ENCODE measurements around the gene PTBP3.
"Not testable (repeated sequence)": the region's sequence is repeated elsewhere in the genome, so short reads cannot be mapped to it uniquely, and the experiment has no call there.

PTBP3 gene

GRCh38 chr9:112190320-112190719 is 143.1 kb downstream of the PTBP3 start:
- DNase-seq: not testable (repeated sequence)

GRCh38 chr9:112188884-112189283 is 144.5 kb downstream of the PTBP3 start:
- DNase-seq: no peak

- DNase-seq: no peak
Observed at GRCh38 chr9:112187404-112187803, 146.0 kb downstream of the PTBP3 start.

- DNase-seq: no peak
Observed at GRCh38 chr9:112186695-112187094, 146.7 kb downstream of the PTBP3 start.

GRCh38 chr9:112184946-112185345 is 148.5 kb downstream of the PTBP3 start:
- DNase-seq: no peak

GRCh38 chr9:112184221-112184620 is 149.2 kb downstream of the PTBP3 start:
- no peak for DNase-seq

GRCh38 chr9:112180387-112180881 is 153.0 kb downstream of the PTBP3 start:
- DNase-seq: no peak

- no peak for DNase-seq
Observed at GRCh38 chr9:112179816-112180215, 153.6 kb downstream of the PTBP3 start.

- no peak for DNase-seq
Observed at GRCh38 chr9:112176524-112176923, 156.9 kb downstream of the PTBP3 start.

- no peak for DNase-seq
Observed at GRCh38 chr9:112175796-112176315, 157.6 kb downstream of the PTBP3 start.

GRCh38 chr9:112174965-112175795 is 158.2 kb downstream of the PTBP3 start, which contains the start of gene SUSD1:
TSS of gene SUSD1 (minus strand) at chr9:112175297. CDS start at chr9:112175235, 62 bp downstream.
- DNase-seq: no peak

GRCh38 chr9:112174222-112174964 is 159.0 kb downstream of the PTBP3 start:
- no peak for DNase-seq

GRCh38 chr9:112173489-112174221 is 159.8 kb downstream of the PTBP3 start:
- no peak for DNase-seq

- DNase-seq: no peak
Observed at GRCh38 chr9:112170968-112171367, 162.5 kb downstream of the PTBP3 start.

GRCh38 chr9:112170235-112170634 is 163.2 kb downstream of the PTBP3 start:
- no peak for DNase-seq

GRCh38 chr9:112169368-112169767 is 164.1 kb downstream of the PTBP3 start:
- DNase-seq: no peak

- no peak for DNase-seq
Observed at GRCh38 chr9:112168197-112168596, 165.2 kb downstream of the PTBP3 start.
